Prostate gland (tissue), 2 donors: ENCODE measurements around the gene GNG8.

Source experiments
- POLR2A ChIP-seq: fragments of 450-650 bp; IDR thresholded peaks from one replicate; pipeline ENCODE4 v1.6.1; 2016; ENCODE audit warnings: antibody characterized with exemption, mild to moderate bottlenecking
- POLR2AphosphoS5 ChIP-seq: sonication (generic); formaldehyde crosslinking; IDR thresholded peaks from one replicate; pipeline ENCODE4 v1.6.1; 2017; ENCODE audit warnings: antibody characterized with exemption
- TF ChIP-seq, protein P1 (sequence below), 4 experiments: fragments of 200-600 bp in 2 of 4; fragments of 450-650 bp in 2 of 4; sonication (generic) in 2 of 4; IDR thresholded peaks; 1 replicate in 3 of 4; 2 replicates in 1 of 4; pipeline ENCODE4 v1.5.1; 2016 to 2019; ENCODE audit warnings: antibody characterized with exemption in 4 of 4, mild to moderate bottlenecking in 2 of 4, moderate library complexity in 2 of 4

DNA sequence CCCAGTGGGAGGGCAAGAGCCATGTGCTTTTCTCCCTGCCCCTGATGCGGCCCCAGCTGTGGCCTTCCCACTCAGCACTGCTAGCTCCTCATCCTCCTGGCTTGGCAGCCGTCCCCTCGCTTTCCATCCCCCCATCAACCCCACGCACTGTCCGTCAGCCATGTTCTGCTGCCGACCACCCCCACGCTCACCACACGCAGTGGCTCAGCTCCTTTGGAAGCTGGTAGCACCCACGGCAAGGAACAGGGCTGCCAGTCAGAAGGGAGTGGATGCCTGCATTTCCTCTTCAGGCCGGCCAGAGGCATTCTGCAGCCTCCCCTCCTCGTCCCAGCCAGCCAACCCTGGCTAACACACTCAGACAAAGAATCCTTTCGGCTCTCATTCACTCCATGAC lies 28.6 kb downstream of the GNG8 start:
- no peak for TF ChIP-seq POLR2AphosphoS5
- TF ChIP-seq, protein P1, sequence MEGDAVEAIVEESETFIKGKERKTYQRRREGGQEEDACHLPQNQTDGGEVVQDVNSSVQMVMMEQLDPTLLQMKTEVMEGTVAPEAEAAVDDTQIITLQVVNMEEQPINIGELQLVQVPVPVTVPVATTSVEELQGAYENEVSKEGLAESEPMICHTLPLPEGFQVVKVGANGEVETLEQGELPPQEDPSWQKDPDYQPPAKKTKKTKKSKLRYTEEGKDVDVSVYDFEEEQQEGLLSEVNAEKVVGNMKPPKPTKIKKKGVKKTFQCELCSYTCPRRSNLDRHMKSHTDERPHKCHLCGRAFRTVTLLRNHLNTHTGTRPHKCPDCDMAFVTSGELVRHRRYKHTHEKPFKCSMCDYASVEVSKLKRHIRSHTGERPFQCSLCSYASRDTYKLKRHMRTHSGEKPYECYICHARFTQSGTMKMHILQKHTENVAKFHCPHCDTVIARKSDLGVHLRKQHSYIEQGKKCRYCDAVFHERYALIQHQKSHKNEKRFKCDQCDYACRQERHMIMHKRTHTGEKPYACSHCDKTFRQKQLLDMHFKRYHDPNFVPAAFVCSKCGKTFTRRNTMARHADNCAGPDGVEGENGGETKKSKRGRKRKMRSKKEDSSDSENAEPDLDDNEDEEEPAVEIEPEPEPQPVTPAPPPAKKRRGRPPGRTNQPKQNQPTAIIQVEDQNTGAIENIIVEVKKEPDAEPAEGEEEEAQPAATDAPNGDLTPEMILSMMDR (IDR thresholded peaks at IDR 0.05) = no peak
- TF ChIP-seq POLR2A = no peak
